ENCODE results near the gene ATP8A1.

ATP8A1 gene

GRCh38 chr4:42501624-42502401 lies 155.1 kb downstream of the ATP8A1 start:
- no peak overlapping the region for H3K27ac ChIP-seq
- TF ChIP-seq CTCF (conservative IDR thresholded peaks at IDR 0.05) (no peak), ZFX (IDR thresholded peaks at IDR 0.05) (no peak)

GRCh38 chr4:42498040-42498439 lies 158.9 kb downstream of the ATP8A1 start:
- no peak overlapping the region for H3K27ac ChIP-seq
- TF ChIP-seq CTCF (conservative IDR thresholded peaks at IDR 0.05) = no peak
- TF ChIP-seq ZFX (IDR thresholded peaks at IDR 0.05) = no peak

GRCh38 chr4:42497142-42497910 lies 159.6 kb downstream of the ATP8A1 start:
- TF ChIP-seq ZFX (IDR thresholded peaks at IDR 0.05) = no peak
- TF ChIP-seq CTCF (conservative IDR thresholded peaks at IDR 0.05) = no peak

DNA sequence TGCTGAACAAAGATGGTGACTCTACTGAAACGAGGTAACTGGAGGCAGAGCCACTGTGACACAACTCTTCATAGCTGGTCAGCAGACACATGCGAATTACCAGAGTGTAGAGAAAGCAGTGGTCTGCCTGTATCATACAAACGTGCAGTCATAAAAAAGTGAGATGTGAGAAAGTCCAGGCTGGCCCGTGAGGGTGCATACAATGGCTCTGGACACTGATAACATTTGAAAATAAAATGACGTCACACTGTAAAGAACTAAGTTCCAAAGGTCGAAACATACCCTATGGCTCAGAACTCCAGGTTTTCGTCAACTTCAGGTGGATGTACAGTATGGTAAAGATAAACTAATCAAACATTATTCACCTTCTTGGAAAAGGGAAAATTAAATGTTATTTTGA lies 163.9 kb downstream of the ATP8A1 start:
- no peak for TF ChIP-seq ZFX (IDR thresholded peaks at IDR 0.05)
- TF ChIP-seq CTCF (conservative IDR thresholded peaks at IDR 0.05) = no peak
- H3K27ac ChIP-seq = no peak overlapping the region

More at GRCh38 chr4:42497142-42497910, 159.6 kb downstream of the ATP8A1 start:
- no peak overlapping the region for H3K27ac ChIP-seq

GRCh38 chr4:42490015-42490414 lies 166.9 kb downstream of the ATP8A1 start:
- H3K27ac ChIP-seq = no peak overlapping the region
- TF ChIP-seq ZFX (IDR thresholded peaks at IDR 0.05) (no peak), CTCF (conservative IDR thresholded peaks at IDR 0.05) (no peak)

- no peak overlapping the region for H3K27ac ChIP-seq
- TF ChIP-seq CTCF (conservative IDR thresholded peaks at IDR 0.05) (no peak), ZFX (IDR thresholded peaks at IDR 0.05) (no peak)
These were observed 167.8 kb downstream of the ATP8A1 start for GRCh38 chr4:42489095-42489494.

DNA sequence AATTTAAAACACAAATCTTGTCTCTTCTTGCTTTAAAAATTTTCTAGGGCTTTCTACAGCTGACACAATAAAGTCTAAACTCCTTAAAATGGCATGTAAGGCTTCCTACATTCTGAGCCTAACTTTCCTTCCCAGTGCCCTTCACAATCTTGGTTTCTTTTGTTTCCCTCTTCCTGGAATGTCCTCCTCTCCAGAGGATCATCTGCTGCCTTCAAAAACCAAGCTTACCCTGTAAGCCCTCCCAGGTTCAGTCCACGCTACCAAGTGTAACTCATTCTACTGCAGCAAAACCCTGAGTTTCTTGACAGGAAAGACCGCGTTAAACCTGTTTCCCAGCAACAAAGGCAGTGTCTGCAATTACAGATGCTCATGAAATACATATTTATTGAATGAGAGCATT lies 168.4 kb downstream of the ATP8A1 start:
- H3K27ac ChIP-seq = no peak overlapping the region
- TF ChIP-seq ZFX (IDR thresholded peaks at IDR 0.05) = no peak
- no peak for TF ChIP-seq CTCF (conservative IDR thresholded peaks at IDR 0.05)
